ENCODE results near the gene CAND2. TPM values are rescaled to one million over a fixed set of nuclear protein-coding genes. Genes with fewer than 3 reads are reported as not detected.

CAND2 gene
- total and polyA plus RNA-seq, 9 of the 15 experiments (the other 6 are each of a cell fraction or from before 2014, with no cell fraction given) = 0.91 to 14.9 (median 4.3) TPM

DNA sequence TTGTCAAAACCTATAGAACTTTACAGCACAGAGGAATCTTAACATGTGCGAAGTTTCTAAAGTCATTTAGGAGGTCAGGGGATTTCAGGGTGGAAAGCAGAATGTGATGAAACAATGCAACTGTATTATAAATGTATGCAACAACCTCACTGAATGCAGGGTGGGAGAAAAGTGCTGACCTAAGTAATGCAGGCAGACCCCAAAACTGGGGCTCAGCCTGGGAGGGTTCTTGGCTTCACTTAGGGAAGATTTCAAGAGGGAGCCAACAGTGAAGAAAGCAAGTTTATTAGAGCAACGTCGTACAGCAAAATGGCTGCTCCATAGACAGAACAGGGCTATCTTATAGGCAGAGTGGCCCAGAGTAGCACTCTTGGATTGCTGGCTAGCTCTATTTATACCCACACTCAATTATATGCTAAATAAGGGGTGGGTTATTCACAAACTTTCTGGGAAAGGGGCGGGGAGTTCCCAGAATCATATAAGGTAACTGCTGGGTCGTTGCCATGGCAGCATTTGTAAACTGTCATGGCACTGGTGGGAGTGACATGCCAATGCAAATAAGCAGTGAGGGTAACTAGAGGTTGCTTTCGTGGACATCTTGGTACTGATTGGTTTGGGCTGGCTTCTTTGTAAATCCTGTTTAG, 14.2 kb upstream of the CAND2 start (continued):
- TF ChIP-seq, protein P1, sequence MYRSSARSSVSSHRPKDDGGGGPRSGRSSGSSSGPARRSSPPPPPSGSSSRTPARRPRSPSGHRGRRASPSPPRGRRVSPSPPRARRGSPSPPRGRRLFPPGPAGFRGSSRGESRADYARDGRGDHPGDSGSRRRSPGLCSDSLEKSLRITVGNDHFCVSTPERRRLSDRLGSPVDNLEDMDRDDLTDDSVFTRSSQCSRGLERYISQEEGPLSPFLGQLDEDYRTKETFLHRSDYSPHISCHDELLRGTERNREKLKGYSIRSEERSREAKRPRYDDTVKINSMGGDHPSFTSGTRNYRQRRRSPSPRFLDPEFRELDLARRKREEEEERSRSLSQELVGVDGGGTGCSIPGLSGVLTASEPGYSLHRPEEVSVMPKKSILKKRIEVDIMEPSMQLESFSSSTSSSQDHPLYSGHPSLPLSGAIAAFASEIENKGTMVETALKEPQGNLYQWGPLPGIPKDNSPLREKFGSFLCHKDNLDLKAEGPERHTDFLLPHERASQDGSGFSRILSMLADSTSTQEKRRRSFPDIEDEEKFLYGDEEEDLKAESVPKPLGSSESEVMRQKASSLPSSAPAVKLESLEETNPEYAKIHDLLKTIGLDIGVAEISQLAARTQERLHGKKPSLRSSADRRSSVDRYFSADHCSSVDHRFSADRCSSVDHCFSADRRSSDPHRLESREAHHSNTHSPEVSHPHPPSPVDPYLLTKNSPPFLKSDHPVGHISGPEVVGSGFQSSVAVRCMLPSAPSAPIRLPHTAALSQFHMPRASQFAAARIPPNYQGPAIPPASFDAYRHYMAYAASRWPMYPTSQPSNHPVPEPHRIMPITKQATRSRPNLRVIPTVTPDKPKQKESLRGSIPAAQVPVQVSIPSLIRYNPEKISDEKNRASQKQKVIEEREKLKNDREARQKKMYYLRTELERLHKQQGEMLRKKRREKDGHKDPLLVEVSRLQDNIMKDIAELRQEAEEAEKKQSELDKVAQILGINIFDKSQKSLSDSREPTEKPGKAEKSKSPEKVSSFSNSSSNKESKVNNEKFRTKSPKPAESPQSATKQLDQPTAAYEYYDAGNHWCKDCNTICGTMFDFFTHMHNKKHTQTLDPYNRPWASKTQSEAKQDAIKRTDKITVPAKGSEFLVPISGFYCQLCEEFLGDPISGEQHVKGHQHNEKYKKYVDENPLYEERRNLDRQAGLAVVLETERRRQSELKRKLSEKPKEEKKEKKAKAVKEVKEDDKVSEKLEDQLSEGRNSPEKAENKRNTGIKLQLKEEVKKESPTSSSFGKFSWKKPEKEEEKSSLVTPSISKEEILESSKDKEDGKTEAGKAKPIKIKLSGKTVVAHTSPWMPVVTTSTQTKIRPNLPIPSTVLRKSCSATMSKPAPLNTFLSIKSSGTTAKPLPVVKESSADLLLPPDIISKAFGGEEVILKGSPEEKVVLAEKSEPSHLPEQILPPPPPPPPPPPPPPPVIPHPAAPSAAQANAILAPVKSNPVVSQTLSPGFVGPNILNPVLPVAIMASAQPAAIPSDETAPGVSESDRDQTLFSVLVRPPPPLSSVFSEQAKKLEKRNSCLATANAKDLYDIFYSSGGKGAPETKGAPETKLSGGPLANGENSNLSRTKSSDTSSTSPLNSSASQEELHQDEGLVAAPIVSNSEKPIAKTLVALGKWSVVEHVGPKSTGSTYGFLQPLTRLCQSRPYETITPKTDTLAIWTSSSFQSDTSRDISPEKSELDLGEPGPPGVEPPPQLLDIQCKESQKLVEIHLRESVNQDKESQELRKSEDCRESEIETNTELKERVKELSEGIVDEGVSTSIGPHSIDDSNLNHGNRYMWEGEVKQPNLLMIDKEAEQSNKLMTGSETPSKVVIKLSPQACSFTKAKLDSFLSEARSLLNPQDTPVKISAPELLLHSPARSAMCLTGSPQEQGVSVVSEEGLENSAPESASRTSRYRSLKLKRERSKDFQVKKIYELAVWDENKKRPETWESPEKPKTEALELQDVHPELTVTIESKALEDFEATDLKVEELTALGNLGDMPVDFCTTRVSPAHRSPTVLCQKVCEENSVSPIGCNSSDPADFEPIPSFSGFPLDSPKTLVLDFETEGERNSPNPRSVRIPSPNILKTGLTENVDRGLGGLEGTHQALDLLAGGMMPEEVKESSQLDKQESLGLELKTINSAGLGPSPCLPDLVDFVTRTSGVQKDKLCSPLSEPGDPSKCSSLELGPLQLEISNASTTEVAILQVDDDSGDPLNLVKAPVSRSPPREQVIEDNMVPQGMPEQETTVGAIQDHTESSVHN (IDR thresholded peaks at IDR 0.05; ENCODE audit: borderline replicate concordance in 1 of 2, low read depth in 1 of 2) = no peak
- TF ChIP-seq ZFX (CRISPR knock-in tag; IDR thresholded peaks at IDR 0.05) = no peak
- no peak for TF ChIP-seq ERF (CRISPR knock-in tag; IDR thresholded peaks at IDR 0.05)
- no peak for TF ChIP-seq GATA2 (CRISPR knock-in tag; IDR thresholded peaks at IDR 0.05)
- no peak for TF ChIP-seq KDM1A (IDR thresholded peaks at IDR 0.05)
- TF ChIP-seq LEF1 (IDR thresholded peaks at IDR 0.05) = no peak
- TF ChIP-seq ZNF224 (CRISPR knock-in tag; IDR thresholded peaks at IDR 0.05) = no peak
- TF ChIP-seq PHB2 (IDR thresholded peaks at IDR 0.05; ENCODE audit: low read depth) = no peak
- no peak for TF ChIP-seq SP1 (CRISPR knock-in tag; IDR thresholded peaks at IDR 0.05)
- TF ChIP-seq SMARCB1 (IDR thresholded peaks at IDR 0.05; ENCODE audit: insufficient read length, low read depth) = no peak
- no peak for TF ChIP-seq HDGF (IDR thresholded peaks at IDR 0.05)
- TF ChIP-seq FOXJ3 (CRISPR knock-in tag; IDR thresholded peaks at IDR 0.05) = peak; percentile 83
- TF ChIP-seq JUNB (CRISPR knock-in tag; conservative IDR thresholded peaks at IDR 0.05) = no peak
- TF ChIP-seq, protein P2, sequence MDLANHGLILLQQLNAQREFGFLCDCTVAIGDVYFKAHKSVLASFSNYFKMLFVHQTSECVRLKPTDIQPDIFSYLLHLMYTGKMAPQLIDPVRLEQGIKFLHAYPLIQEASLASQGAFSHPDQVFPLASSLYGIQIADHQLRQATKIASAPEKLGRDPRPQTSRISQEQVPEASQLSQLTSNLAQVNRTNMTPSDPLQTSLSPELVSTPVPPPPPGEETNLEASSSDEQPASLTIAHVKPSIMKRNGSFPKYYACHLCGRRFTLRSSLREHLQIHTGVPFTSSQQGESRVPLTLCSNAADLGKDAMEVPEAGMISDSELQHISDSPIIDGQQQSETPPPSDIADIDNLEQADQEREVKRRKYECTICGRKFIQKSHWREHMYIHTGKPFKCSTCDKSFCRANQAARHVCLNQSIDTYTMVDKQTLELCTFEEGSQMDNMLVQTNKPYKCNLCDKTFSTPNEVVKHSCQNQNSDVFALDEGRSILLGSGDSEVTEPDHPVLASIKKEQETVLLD (IDR thresholded peaks at IDR 0.05) = no peak

Measured in K562 (cell line).